ENCODE measurements around the gene NTNG1.

DNA sequence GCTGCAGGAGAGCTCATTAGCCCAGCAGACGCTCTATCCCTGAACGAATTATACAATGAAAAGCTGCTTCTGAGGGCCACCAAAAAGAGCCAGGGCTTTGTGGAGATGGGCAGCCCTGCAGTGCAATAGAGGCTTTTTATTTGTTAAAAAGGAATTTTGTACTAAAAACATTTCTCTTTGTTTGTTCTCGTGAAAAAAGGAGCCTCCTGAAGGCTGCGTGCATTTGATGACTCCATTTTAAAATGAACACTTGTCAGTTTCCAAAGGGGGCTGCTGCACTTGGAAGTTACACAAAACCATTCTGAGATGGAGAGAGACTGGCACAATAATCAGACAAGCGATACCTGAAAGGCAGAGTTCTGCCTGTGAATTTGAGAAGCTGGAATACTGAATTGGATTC is 202.8 kb downstream of the NTNG1 start:
- TF ChIP-seq, protein P1, sequence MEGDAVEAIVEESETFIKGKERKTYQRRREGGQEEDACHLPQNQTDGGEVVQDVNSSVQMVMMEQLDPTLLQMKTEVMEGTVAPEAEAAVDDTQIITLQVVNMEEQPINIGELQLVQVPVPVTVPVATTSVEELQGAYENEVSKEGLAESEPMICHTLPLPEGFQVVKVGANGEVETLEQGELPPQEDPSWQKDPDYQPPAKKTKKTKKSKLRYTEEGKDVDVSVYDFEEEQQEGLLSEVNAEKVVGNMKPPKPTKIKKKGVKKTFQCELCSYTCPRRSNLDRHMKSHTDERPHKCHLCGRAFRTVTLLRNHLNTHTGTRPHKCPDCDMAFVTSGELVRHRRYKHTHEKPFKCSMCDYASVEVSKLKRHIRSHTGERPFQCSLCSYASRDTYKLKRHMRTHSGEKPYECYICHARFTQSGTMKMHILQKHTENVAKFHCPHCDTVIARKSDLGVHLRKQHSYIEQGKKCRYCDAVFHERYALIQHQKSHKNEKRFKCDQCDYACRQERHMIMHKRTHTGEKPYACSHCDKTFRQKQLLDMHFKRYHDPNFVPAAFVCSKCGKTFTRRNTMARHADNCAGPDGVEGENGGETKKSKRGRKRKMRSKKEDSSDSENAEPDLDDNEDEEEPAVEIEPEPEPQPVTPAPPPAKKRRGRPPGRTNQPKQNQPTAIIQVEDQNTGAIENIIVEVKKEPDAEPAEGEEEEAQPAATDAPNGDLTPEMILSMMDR (IDR thresholded peaks at IDR 0.05) = no peak
- TF ChIP-seq EP300 (IDR thresholded peaks at IDR 0.05) (no peak), POLR2AphosphoS5 (IDR thresholded peaks at IDR 0.05) (no peak)

All from suprapubic skin (tissue), 4 donors.